Ascending aorta (tissue), 2 donors: ENCODE measurements around the gene MPC2. TPM values are rescaled to one million over a fixed set of nuclear protein-coding genes. Genes with fewer than 3 reads are reported as not detected.
"Not testable (repeated sequence)": the region's sequence is repeated elsewhere in the genome, so short reads cannot be mapped to it uniquely, and the experiment has no call there.

ENCODE experiments used
- DNase-seq, 2 donors: peaks; one replicate each; pipeline ENCODE4 v3.0.0-alpha.2; 2019; ENCODE audit warnings: low spot score in 2 of 2
- H3K27ac ChIP-seq, 2 donors: fragments of 200-600 bp; sonication (generic); one replicate each; pipeline ENCODE4 v1.5.1; 2016 to 2017; ENCODE audit warnings: mild to moderate bottlenecking in 1 of 2
- H3K27me3 ChIP-seq: fragments of 200-600 bp; sonication (generic); one replicate; pipeline ENCODE4 v1.5.1; 2017
- H3K36me3 ChIP-seq, 2 donors: fragments of 200-600 bp; sonication (generic); one replicate each; pipeline ENCODE4 v1.5.1; 2016
- H3K4me1 ChIP-seq, 2 donors: fragments of 200-600 bp; sonication (generic); one replicate each; pipeline ENCODE4 v1.5.1; 2016 to 2017; ENCODE audit warnings: mild to moderate bottlenecking in 1 of 2
- H3K4me3 ChIP-seq, 2 donors: fragments of 200-600 bp; sonication (generic); one replicate each; pipeline ENCODE4 v1.5.1; 2016 to 2017; ENCODE audit warnings: mild to moderate bottlenecking in 1 of 2
- H3K9me3 ChIP-seq, 2 donors: fragments of 200-600 bp; sonication (generic); one replicate each; pipeline ENCODE4 v1.5.1; 2016
- CTCF ChIP-seq, 3 experiments: fragments of 200-600 bp in 2 of 3; fragments of 450-650 bp in 1 of 3; sonication (generic) in 2 of 3; IDR thresholded peaks; one replicate each; pipeline ENCODE4 v1.5.1; 2016 to 2019; ENCODE audit warnings: antibody characterized with exemption in 3 of 3, mild to moderate bottlenecking in 1 of 3, moderate library complexity in 1 of 3
- intact Hi-C: fragments of 100-400 bp; cut with DNase I; formaldehyde crosslinking; loops from one replicate; pipeline ENCODE4 v1.15.1; 2023
- total RNA-seq: library from RNA; depleted of rRNA; stranded (reverse); fragments of >200 nt; gene quantifications from one replicate; pipeline ENCODE4 v1.1.0, GENCODE V29; 2016

The MPC2 gene
- total RNA-seq, 1 donor from 2014 or later, result 2.9 TPM

- no peaks in the 10 kb centered on the region for H3K9me3 ChIP-seq
- DNase-seq, result no peak
- no peaks in the 10 kb centered on the region for H3K36me3 ChIP-seq
- intact Hi-C loops, result no loop called here
- no peaks in the 10 kb centered on the region for H3K4me1 ChIP-seq
- TF ChIP-seq CTCF (IDR thresholded peaks at IDR 0.05), result no peak
- H3K27ac ChIP-seq, result no peak overlapping the region
- no peak overlapping the region for H3K4me3 ChIP-seq
- no peaks in the 10 kb centered on the region for H3K27me3 ChIP-seq
Measured at GRCh38 chr1:167878372-167879160, 58.3 kb downstream of the MPC2 start.

- no peak for DNase-seq
- H3K36me3 ChIP-seq, result no peaks in the 10 kb centered on the region
- no peaks in the 10 kb centered on the region for H3K4me1 ChIP-seq
- intact Hi-C loops, result no loop called here
- TF ChIP-seq CTCF (IDR thresholded peaks at IDR 0.05), result no peak
- no peak overlapping the region for H3K4me3 ChIP-seq
- no peaks in the 10 kb centered on the region for H3K9me3 ChIP-seq
- H3K27ac ChIP-seq, result no peak overlapping the region
- no peaks in the 10 kb centered on the region for H3K27me3 ChIP-seq
Measured at GRCh38 chr1:167876597-167877175, 60.2 kb downstream of the MPC2 start.

- H3K9me3 ChIP-seq, result no peaks in the 10 kb centered on the region
- no peaks in the 10 kb centered on the region for H3K36me3 ChIP-seq
- no peaks in the 10 kb centered on the region for H3K27me3 ChIP-seq
- H3K4me1 ChIP-seq, result no peaks in the 10 kb centered on the region
- DNase-seq, result no peak
- H3K4me3 ChIP-seq, result no peak overlapping the region
- no peak for TF ChIP-seq CTCF (IDR thresholded peaks at IDR 0.05)
- H3K27ac ChIP-seq, result no peak overlapping the region
- intact Hi-C loops, result no loop called here
Measured at GRCh38 chr1:167871331-167871730, 65.5 kb downstream of the MPC2 start.

- DNase-seq, H3K4me3 ChIP-seq, H3K9me3 ChIP-seq, H3K27me3 ChIP-seq, H3K4me1 ChIP-seq, H3K27ac ChIP-seq, H3K36me3 ChIP-seq, intact Hi-C loops: not testable (repeated sequence)
Measured at GRCh38 chr1:167869157-167870001, 67.5 kb downstream of the MPC2 start.

GRCh38 chr1:167866739-167867414 lies 70.0 kb downstream of the MPC2 start:
- H3K27ac ChIP-seq, DNase-seq, H3K4me1 ChIP-seq, intact Hi-C loops, H3K9me3 ChIP-seq, H3K4me3 ChIP-seq, H3K27me3 ChIP-seq, H3K36me3 ChIP-seq: not testable (repeated sequence)

Other genes with a start within 250 kb of the MPC2 start
- gene MPZL1, start 215.1 kb downstream of the MPC2 start, total RNA-seq, result 58.9 TPM
- 1.9 TPM for gene ADCY10, start 22.9 kb downstream of the MPC2 start, total RNA-seq
- gene DCAF6, start 389 bp downstream of the MPC2 start, total RNA-seq, result 9.8 TPM
- gene GPR161, start 199.9 kb upstream of the MPC2 start, total RNA-seq, result 16.3 TPM
- 2.7 TPM for gene TIPRL, start 241.9 kb upstream of the MPC2 start, total RNA-seq